GM18873 (cell line): ENCODE data around the gene PAPPA2.

Experiments
- ATAC-seq: cut with Tn5 transposase; IDR thresholded peaks from one replicate; pipeline ENCODE4 v1.9.1; 2021; ENCODE audit warnings: mild to moderate bottlenecking, moderate library complexity, moderate number of reproducible peaks; ENCODE audit not compliant: unreplicated experiment, low FRiP score

The PAPPA2 gene

GRCh38 chr1:176485083-176485482, 22.1 kb downstream of the PAPPA2 start:
- no peak for ATAC-seq

GRCh38 chr1:176494436-176494835, 31.5 kb downstream of the PAPPA2 start:
- ATAC-seq, result no peak

DNA sequence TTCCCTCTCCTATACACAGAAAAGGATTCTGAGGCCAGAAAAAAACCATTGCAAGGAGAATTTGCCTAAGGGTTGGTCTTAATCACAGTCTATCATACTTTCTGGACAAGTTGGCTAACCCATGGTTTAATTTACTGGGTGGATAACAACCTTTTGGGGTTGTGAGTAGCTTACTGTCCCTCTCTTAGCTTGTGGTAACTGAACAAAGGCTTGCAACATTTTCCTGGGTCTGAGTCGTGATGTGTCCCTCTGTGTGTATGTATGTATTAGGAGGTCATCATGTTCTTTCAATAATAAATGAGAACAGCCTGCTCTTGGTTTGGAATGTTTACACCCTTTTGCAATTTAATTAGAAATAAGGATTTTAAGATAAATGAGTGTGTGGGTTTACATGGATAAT, 36.7 kb downstream of the PAPPA2 start:
- ATAC-seq, result no peak

- no peak for ATAC-seq
Observed at GRCh38 chr1:176501599-176501998, 38.6 kb downstream of the PAPPA2 start.

DNA sequence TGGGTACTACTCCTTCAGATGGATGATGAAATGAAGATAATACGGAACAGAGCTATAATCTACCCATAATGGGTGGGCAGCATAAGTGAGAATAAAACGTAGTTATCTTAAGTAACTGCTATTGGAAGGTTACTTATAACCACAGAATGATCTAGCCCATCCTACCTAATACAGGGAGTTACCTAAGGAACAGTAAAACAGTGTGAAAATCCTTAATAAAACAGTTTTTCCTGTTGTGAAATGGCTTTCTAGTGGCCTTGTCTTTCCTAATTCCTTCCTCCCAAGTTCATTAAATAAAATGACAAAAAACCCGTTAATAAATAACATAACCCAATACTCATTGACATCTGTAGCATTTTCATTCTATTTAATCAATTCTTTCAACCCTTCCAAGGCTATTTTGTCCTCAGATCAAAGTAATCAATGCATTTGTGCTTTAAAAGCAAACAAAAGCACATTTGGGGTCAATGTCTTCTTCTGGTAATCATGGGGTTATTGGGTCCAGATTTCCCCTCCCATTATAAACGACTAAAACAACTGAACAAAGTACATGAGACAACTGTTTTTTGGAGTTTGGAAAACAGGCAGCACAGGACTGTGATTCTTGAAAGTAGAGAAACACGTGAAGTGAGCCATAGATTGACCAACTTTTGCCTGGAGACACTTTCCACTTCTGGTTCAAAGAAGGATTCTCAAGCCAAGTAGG, 42.0 kb downstream of the PAPPA2 start:
- ATAC-seq, result no peak

DNA sequence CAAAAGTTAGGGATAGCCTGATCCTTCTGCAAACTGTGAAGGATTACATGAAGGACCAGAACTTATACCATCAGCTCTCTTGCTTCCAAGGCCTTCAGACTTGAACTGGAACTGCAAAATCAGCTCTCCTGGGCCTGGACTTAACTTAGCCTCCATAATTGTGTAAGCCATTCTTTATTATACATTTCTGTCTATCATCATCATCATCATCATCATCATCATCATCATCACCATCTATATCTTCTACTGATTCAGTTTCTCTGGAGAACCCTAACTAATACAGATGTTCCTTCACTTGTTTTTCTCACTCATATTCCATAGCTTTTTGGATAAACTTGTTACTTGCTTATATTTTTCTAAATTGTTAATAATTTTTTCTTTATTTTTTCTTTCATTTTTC, 50.0 kb downstream of the PAPPA2 start:
- ATAC-seq, result no peak

DNA sequence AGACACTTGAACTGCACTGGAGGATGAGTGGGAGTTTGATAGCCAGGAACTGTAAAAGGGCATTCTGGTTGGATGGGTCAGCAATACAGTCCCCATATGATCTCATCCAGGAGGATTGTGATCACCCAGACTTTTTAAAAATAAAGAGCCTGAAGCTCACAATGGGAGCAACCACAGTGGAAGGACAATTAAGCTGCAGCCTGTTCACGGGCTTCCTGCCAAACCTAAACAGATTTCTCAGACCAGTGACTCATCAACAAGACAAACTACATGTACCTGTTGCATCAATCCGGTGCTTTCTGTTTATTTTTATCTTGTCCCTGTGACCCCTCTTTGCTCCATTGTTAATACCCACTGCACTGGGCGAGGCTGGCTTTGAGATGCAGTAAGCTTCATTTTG, 52.3 kb downstream of the PAPPA2 start:
- ATAC-seq, result no peak

DNA sequence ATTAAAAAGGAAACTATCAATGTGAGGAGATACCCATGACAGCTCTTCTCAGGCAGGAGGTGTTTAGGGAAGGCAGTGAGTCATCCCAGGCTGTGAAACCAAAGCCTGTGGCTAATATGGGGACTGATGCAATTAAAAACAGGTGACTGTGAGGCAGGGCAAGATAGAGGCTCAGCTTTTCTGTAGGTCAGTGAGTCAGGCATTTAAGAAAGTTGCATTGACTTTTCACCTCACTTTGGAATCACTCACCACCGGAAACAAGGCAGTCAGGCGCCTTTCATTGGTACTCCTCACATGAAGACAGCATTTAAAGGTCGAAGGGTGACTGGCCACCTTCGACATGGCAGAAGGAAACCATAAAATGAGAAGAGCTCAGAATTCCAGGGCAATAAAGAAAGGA, 54.5 kb downstream of the PAPPA2 start:
- ATAC-seq, result no peak

DNA sequence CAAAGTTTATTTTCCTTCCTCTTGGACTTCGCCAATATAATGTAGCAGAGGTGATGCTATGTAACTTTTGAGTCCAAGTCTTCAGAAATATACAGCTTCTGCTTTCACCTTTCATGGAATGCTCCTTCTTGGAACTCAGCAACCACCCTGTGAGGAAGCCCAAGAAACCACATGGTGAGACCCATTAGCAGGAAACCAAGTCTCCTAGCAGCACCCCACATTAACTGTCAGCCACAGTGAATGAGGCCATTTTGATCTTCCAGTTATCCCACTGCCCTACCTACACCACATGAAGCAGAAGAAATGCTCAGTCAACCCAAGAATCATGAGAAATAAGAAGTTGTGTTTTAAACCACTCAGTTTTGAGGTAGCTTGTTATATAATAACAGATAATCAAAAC, 58.2 kb downstream of the PAPPA2 start:
- ATAC-seq, result no peak

GRCh38 chr1:176522310-176522845, 59.4 kb downstream of the PAPPA2 start:
- no peak for ATAC-seq

DNA sequence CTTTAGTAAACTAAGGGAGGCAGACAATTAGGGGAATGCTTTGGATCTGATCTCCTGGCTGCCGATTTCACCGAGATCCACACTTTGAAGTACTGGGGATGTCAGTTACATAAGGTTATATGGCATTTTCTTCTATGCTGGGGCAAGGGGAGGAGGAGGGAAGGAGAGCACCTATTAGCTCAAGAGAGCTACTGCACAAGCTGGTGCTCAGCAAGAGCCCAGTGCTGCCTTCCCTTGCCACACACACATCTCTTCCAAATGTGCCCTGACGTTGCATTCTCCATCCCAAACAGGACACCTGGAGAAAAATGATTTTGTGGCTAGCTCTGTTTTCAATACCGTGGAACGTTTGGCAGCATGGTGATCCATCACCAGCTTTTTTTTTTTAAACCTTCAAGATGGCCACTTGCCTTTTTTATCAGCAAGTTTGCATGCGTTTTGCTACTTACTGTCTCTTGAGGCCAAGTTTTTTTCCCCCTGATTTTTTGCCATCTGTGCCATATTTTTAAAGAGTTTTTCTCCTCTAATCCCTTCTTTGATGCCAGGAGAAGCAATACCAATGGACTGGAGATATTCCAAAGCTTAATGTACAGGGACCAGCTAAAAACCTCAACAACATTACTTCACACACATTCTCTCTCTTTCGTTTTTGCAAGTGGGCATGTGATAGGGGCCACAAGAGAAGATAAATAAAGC, 66.6 kb downstream of the PAPPA2 start:
- ATAC-seq, result no peak

DNA sequence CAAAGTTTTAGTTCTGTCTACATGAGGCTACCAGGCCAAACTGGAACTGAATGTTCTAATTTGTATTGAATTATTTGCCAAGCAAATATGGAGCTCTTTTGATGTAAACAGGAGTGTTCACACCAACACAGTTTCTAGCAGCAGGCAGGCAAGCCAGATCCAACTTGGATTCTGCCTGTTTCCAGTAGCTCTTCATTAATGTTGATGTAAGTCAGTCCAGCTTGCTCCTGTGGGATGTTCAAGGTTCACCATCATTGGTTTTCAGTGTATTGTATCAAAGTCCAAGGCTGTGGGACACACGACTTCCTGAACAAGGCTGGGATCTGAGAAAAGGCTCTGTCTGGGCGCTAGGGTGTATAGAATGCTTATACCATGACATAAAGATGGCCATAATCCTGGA, 68.1 kb downstream of the PAPPA2 start:
- ATAC-seq, result no peak

- ATAC-seq, result no peak
Observed at GRCh38 chr1:176531921-176532897, 69.2 kb downstream of the PAPPA2 start.

GRCh38 chr1:176533020-176533419, 70.0 kb downstream of the PAPPA2 start:
- ATAC-seq, result no peak

DNA sequence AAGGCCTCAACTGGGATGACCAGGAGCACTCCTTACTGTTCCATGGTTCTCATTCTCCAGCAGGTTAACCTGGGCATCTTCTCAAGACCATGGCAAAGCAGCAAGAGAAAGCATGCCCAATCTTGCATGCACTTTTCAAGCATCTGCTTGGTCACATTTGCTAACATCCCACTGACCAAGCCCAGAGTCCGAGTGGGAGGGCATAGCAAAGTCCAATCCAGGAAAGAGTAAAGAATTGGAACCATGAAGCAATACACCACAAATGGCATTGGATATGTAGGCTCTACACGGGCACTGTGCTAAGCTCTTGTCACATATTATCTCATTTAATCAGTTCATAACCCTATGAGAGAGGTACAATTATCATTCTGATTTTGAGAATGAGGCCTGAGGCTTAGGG, 73.6 kb downstream of the PAPPA2 start:
- no peak for ATAC-seq

DNA sequence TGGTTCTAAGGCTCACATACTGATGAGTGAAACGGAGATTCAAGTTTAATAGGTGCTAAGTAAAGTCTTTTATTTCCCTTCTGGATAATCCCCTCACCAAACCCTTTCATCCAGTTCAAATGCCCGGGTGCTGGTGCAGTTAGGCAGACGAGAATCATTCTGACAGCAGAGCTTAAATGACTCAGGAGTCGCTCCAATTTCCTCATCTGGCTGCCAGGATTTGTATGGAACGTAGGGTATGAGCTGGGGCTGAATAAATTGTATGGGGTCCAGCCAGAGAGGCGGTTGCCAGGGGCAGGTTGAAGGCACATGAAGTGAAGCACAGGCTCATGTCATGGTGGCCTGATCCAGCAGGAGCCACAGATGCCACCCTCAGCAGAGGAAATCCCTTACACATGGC, 76.0 kb downstream of the PAPPA2 start:
- no peak for ATAC-seq

- ATAC-seq, result no peak
Observed at GRCh38 chr1:176540428-176540827, 77.5 kb downstream of the PAPPA2 start.

DNA sequence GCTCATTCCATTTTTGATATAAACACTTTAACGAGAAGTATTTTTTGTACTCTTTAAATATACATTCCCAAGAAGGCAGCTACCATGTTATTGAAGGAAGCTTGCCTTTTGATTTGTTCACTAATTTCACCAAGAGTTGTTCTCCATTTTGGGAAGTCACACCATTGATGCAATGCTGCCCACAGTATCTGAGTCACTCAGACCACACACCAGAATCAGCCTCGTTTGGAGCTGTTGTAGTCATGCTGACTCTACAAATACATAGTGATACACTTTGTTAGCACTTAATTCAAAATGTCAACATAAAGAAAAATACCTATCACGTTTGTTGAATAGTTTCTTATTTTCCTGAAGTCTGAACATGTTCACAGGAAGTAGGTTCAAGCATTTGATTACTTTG, 78.7 kb downstream of the PAPPA2 start:
- ATAC-seq, result no peak

GRCh38 chr1:176542352-176542751, 79.4 kb downstream of the PAPPA2 start:
- ATAC-seq, result no peak

DNA sequence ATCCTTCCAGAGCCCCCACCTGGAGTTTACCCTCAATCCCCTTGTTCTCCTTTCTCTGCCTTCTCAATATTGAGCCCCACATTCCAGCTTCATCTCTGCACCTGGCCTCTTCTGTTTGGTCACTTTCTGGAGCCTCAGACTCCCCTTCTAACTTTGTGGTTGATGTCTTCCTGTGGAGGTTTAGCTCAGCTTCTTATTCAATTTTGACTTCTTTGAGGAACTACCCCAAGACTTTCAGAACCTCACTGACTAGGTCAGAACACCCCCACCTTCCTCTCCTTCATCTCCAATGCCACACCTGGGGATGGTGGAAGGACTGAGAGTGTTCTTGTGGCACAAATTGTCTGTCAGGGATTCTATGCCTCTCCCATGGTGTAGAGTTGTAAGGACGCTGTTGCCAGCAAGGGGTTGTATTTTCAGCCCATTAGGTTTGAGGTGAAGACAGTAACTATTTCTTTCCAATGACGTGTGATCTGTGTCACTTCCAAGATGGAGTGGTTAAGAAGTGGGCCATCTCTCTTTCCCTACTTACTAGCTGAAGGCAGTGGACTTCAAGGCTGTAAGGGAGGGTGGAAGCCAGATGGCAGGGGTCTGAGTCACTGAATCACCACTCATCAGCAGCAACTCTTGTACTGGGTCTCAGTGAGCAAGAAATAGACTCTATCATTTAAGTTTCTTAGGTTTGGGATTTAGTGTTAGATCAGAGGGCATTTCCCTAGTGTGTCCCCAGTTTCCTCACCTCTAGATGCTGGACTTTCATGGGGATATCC, 80.6 kb downstream of the PAPPA2 start:
- ATAC-seq, result no peak
